Neuronal stem cell (in vitro differentiated cells): ENCODE data around the gene PICK1.
A peak's percentile ranks its signal among the peaks of the same experiment; 100 is the strongest.

Experiments used
- DNase-seq: peaks from one replicate; pipeline ENCODE4 v3.0.0-alpha.2; 2013; ENCODE audit warnings: low spot score
- H2AFZ ChIP-seq: one replicate; pipeline ENCODE4 v1.6.1; 2013; ENCODE audit warnings: mild to moderate bottlenecking, low read length, inconsistent platforms
- H2AK5ac ChIP-seq: 2 replicates; pipeline ENCODE4 v1.6.1; 2013; ENCODE audit warnings: low read depth, mild to moderate bottlenecking, inconsistent platforms, low read length, moderate library complexity, mixed read lengths
- H2BK120ac ChIP-seq: 2 replicates; pipeline ENCODE4 v1.6.1; 2013; ENCODE audit warnings: low read depth, mild to moderate bottlenecking, inconsistent platforms, low read length, moderate library complexity, mixed read lengths
- H2BK12ac ChIP-seq: one replicate; pipeline ENCODE4 v1.6.1; 2013; ENCODE audit warnings: low read length, inconsistent platforms
- H2BK15ac ChIP-seq: 2 replicates; pipeline ENCODE4 v1.6.1; 2013; ENCODE audit warnings: mild to moderate bottlenecking, low read length, inconsistent platforms, mixed read lengths
- H2BK5ac ChIP-seq: one replicate; pipeline ENCODE4 v1.6.1; 2013; ENCODE audit warnings: inconsistent platforms, mild to moderate bottlenecking, low read length, moderate library complexity
- H3K14ac ChIP-seq: one replicate; pipeline ENCODE4 v1.6.1; 2013; ENCODE audit warnings: low read length, inconsistent platforms
- H3K18ac ChIP-seq: 2 replicates; pipeline ENCODE4 v1.6.1; 2013; ENCODE audit warnings: low read length, inconsistent platforms
- H3K23ac ChIP-seq: 2 replicates; pipeline ENCODE4 v1.6.1; 2013; ENCODE audit warnings: low read depth, mild to moderate bottlenecking, mixed read lengths, low read length, inconsistent platforms; ENCODE audit not compliant: poor library complexity
- H3K27ac ChIP-seq: replicated peaks from 3 replicates; pipeline ENCODE4 v1.5.1; 2013; ENCODE audit warnings: low read length, inconsistent platforms
- H3K27me3 ChIP-seq, 3 experiments: 2 replicates each; pipeline ENCODE4 v1.6.1; 2013; ENCODE audit warnings: low read length in 3 of 3, mild to moderate bottlenecking in 2 of 3, inconsistent platforms in 1 of 3, low read depth in 1 of 3, mixed read lengths in 1 of 3, moderate library complexity in 1 of 3; ENCODE audit not compliant: control insufficient read depth in 3 of 3, insufficient read depth in 3 of 3
- H3K36me3 ChIP-seq, 2 donors: replicated peaks in 1 of 2; 2 replicates each; pipeline ENCODE4 v1.6.1; 2013; ENCODE audit warnings: low read length in 2 of 2; ENCODE audit not compliant: control insufficient read depth in 2 of 2, insufficient read depth in 2 of 2
- H3K4ac ChIP-seq: 2 replicates; pipeline ENCODE4 v1.6.1; 2013; ENCODE audit warnings: inconsistent platforms, mild to moderate bottlenecking, low read length, moderate library complexity
- H3K4me1 ChIP-seq, 2 donors: 1 replicate in 1 of 2; 2 replicates in 1 of 2; pipeline ENCODE4 v1.6.1; 2013; ENCODE audit warnings: low read length in 2 of 2, low read depth in 1 of 2; ENCODE audit not compliant: control insufficient read depth in 2 of 2, insufficient read depth in 1 of 2
- H3K4me2 ChIP-seq: one replicate; pipeline ENCODE4 v1.6.1; 2013; ENCODE audit warnings: mild to moderate bottlenecking, low read length, inconsistent platforms; ENCODE audit not compliant: insufficient read depth, poor library complexity, severe bottlenecking
- H3K4me3 ChIP-seq, 2 donors: 2 replicates each; pipeline ENCODE4 v1.5.1; 2013; ENCODE audit warnings: low read length in 2 of 2, mild to moderate bottlenecking in 2 of 2, inconsistent platforms in 1 of 2, moderate library complexity in 1 of 2
- H3K79me1 ChIP-seq: one replicate; pipeline ENCODE4 v1.6.1; 2013; ENCODE audit warnings: low read depth, mild to moderate bottlenecking, inconsistent platforms, low read length, moderate library complexity
- H3K9ac ChIP-seq: one replicate; pipeline ENCODE4 v1.6.1; 2013; ENCODE audit warnings: mild to moderate bottlenecking, low read depth, low read length, inconsistent platforms; ENCODE audit not compliant: poor library complexity
- H3K9me3 ChIP-seq, 2 donors: replicated peaks in 1 of 2; 2 replicates each; pipeline versions ENCODE3 to v1.6.1; 2013; ENCODE audit warnings: low read length in 2 of 2, mild to moderate bottlenecking in 2 of 2, inconsistent platforms in 1 of 2, low read depth in 1 of 2, mixed read lengths in 1 of 2, moderate library complexity in 1 of 2; ENCODE audit not compliant: control insufficient read depth in 2 of 2, insufficient read depth in 1 of 2
- H4K8ac ChIP-seq: one replicate; pipeline ENCODE4 v1.6.1; 2013; ENCODE audit warnings: low read depth, mild to moderate bottlenecking, inconsistent platforms, low read length, moderate library complexity
- H4K91ac ChIP-seq: one replicate; pipeline ENCODE4 v1.6.1; 2013; ENCODE audit warnings: low read length, low read depth, mild to moderate bottlenecking, inconsistent platforms; ENCODE audit not compliant: poor library complexity
- WGBS, 2 donors: extraction: QIAGEN DNeasy Blood & Tissue Kit; methylation state at CpG; one replicate each; pipeline ENCODE4 v1.1.7; 2013; ENCODE audit warnings: missing lambda C conversion rate in 2 of 2, mixed read lengths in 1 of 2; ENCODE audit not compliant: insufficient read length in 2 of 2, insufficient replicate concordance in 1 of 2; ENCODE audit errors: extremely low coverage in 2 of 2; 5-methylcytosine and 5-hydroxymethylcytosine counted together

PICK1 gene

DNA sequence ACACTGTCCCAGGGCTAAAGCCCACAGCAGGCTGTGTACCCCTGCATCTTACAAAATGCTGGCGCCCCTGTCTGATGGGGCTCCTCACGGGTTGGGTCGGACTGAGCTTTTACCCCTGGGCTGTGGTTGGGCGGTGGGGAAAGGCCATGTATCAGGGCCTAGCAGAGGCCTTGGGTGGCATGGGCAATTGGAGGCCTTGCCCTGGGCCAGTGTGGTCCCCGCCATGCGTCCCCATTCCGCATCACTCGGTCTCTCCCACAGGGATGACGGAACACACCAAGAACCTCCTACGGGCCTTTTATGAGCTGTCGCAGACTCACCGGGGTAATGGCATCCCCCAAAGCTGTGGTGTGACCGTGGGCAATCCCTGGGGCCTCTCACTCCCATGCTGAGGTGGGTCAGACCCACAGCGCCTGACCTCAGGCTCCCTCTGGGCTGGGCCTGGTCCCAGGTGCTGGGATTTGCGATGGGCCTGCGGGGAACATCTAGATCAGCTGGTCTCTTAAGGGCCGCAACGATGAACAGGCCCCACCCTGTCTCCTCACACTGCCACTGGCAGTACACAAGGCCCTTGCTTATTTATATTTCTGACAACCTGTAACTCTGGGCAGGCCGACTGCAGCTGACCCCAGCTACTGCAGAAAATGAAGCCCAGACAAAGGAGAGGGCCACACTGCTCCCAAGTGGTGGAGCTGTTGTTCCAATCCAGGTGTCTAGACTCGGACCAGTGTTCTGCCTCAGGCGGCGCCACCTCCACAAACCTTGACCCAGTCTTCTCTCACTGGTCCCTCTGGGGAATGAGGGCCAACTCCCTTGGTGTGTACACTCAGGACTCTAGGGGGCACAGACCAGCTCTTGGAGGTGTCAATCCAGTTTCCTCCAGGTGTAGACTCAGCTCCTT is 14.5 kb downstream of the PICK1 start:
- Histone ChIP-seq H3K4me1 (peaks cover 10 to 23% of the 10 kb centered on the region in 2 donors), H3K27ac (no peak overlapping the region), H4K91ac (no peak overlapping the region), H2BK15ac (no peak overlapping the region), H2BK120ac (no peak overlapping the region), H3K4me2 (no peak overlapping the region), H2BK5ac (no peak overlapping the region), H4K8ac (no peak overlapping the region), H2AK5ac (no peak overlapping the region), H3K18ac (peak overlapping the region; percentile 53), H3K9ac (no peak overlapping the region), H3K4ac (no peak overlapping the region), H3K36me3 (peaks cover 14 to 40% of the 10 kb centered on the region in 2 donors), H2BK12ac (no peak overlapping the region), H3K23ac (no peak overlapping the region), H2AFZ (no peak overlapping the region), H3K27me3 (no peaks in the 10 kb centered on the region), H3K4me3 (no peak overlapping the region), H3K14ac (no peak overlapping the region), H3K79me1 (no peaks in the 10 kb centered on the region), H3K9me3 (no peaks in the 10 kb centered on the region)
- DNase-seq, result no peak
- no CpG with 5 or more reads among the region's 22 CpGs for WGBS, 2 donors

DNA sequence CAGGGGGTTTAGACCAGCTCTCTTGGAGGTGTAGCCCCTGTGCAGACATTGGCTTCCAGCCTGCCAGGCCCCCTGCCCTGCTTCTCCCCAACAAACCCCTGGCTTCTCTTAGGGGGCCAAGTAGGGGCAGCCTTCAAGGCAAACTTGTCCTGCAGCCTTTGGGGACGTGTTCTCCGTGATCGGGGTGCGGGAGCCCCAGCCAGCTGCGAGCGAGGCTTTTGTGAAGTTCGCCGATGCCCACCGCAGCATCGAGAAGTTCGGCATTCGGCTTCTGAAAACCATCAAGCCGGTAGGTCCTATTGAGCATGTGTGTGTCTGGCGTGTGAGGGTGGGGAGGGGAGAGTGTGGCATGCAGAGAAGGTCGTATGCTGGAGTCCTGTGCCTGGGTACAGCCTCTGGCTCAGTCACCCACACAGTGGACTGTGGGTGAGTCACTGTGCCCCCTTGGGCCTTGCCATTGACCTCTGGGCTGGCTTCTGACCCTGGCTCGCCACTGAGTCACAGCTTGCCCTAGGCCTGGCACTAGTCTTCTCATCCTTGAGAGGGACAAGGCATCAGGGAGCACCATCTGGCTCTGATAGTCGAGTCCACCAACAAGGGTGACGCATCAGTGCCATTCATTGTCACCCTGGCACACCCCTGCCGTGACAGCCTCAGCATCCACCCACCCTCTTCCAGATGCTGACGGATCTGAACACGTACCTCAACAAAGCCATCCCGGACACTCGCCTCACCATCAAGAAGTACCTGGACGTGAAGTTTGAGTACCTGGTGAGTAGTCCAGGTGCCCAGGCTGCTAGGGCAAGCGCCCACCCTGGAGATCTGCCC is 15.3 kb downstream of the PICK1 start:
- Histone ChIP-seq H2BK12ac (no peak overlapping the region), H3K14ac (no peak overlapping the region), H3K4me3 (no peak overlapping the region), H2BK5ac (no peak overlapping the region), H2BK120ac (no peak overlapping the region), H3K27ac (no peak overlapping the region), H3K9ac (peak overlapping the region; percentile 50), H3K79me1 (no peaks in the 10 kb centered on the region), H2AFZ (no peak overlapping the region), H3K18ac (no peak overlapping the region), H2AK5ac (no peak overlapping the region), H3K4me2 (no peak overlapping the region), H3K4me1 (peaks cover 10 to 23% of the 10 kb centered on the region in 2 donors), H3K36me3 (peaks cover 14 to 40% of the 10 kb centered on the region in 2 donors), H3K9me3 (no peaks in the 10 kb centered on the region), H4K8ac (no peak overlapping the region), H4K91ac (no peak overlapping the region), H3K4ac (no peak overlapping the region), H3K23ac (no peak overlapping the region), H3K27me3 (no peaks in the 10 kb centered on the region), H2BK15ac (no peak overlapping the region)
- DNase-seq, result no peak
- no CpG with 5 or more reads among the region's 25 CpGs for WGBS, 2 donors

DNA sequence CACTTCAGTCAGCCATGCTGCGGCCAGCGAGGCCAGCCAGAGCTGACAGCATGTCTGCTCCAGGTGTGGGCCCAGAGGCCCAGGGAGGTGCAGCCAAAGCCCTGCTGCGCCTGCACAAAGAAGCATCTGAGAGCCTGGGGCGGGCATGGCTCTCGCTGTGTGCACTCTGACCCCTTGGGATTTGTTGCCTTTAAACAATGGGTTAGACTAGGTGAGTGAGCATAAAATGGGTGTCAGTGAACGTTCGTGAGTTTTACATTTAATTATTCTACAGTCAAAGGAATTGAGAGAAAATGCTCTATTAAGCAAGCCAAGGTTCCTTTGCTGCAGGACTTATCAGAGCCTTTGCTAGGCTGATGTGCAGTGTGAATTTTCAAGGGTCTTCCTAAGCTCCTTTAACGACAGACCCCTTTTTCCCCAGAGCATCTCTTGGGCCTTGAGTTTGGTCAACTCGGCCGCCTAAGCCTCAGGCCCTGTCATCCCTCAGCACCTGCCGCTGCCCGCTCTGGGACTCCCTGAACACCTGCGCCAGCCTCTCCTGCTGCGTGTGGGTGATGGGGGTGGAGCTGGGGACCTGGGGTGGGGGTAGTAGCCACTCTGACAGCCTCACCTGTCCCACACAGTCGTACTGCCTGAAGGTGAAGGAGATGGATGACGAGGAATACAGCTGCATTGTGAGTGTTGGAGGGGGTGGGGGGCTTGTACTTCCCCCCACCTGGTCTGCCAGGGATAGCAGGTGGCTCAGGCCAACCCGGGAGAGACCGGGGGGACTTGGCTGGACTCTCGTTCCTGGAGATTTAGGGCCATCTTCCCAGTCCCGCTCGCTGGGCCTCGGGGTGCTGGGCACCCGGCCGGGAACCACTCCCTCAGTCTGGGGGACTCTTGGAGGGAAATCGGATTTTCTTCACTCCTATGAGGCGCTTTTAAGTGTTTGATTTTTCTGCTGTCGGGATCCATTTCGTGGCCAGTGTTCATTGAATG is 16.2 kb downstream of the PICK1 start:
- no peak overlapping the region for H2AFZ ChIP-seq
- H3K18ac ChIP-seq, result peak overlapping the region; percentile 31
- no peak overlapping the region for H4K8ac ChIP-seq
- no peak overlapping the region for H3K27ac ChIP-seq
- WGBS, 2 donors, result no CpG with 5 or more reads among the region's 28 CpGs
- no peak overlapping the region for H2AK5ac ChIP-seq
- H3K36me3 ChIP-seq, result peaks cover 11 to 33% of the 10 kb centered on the region in 2 donors
- H2BK12ac ChIP-seq, result no peak overlapping the region
- H3K4me1 ChIP-seq, result peaks cover 10 to 22% of the 10 kb centered on the region in 2 donors
- no peak overlapping the region for H2BK120ac ChIP-seq
- H3K4me3 ChIP-seq, result no peak overlapping the region
- H3K9me3 ChIP-seq, result no peaks in the 10 kb centered on the region
- no peak overlapping the region for H3K4ac ChIP-seq
- H2BK15ac ChIP-seq, result no peak overlapping the region
- DNase-seq, result no peak
- H2BK5ac ChIP-seq, result no peak overlapping the region
- no peak overlapping the region for H4K91ac ChIP-seq
- H3K14ac ChIP-seq, result no peak overlapping the region
- H3K4me2 ChIP-seq, result no peak overlapping the region
- H3K27me3 ChIP-seq, result no peaks in the 10 kb centered on the region
- no peak overlapping the region for H3K23ac ChIP-seq
- no peak overlapping the region for H3K9ac ChIP-seq
- no peaks in the 10 kb centered on the region for H3K79me1 ChIP-seq
